NCI-H524 (cell line): ENCODE data around the gene MYO15B.

Experiments
- DNase-seq, 2 experiments: peaks; one replicate each; lab custom pipeline; 2025; lab: John Stamatoyannopoulos, UW

The MYO15B gene

GRCh38 chr17:75666959-75667790 lies 79.6 kb downstream of the MYO15B start, which contains the start of the genes RECQL5 and SAP30BP:
Gene RECQL5 (minus strand): TSS chr17:75667154. CDS start chr17:75666557, 597 bp downstream.
Gene SAP30BP (plus strand): TSS chr17:75667338. CDS start chr17:75667373, 35 bp downstream.
- DNase-seq = peak; percentile 100

- no peak for DNase-seq
These were observed 80.2 kb downstream of the MYO15B start for GRCh38 chr17:75667825-75668224.

GRCh38 chr17:75668489-75668888 lies 80.9 kb downstream of the MYO15B start:
- DNase-seq = no peak

GRCh38 chr17:75670868-75671267 lies 83.3 kb downstream of the MYO15B start:
- DNase-seq = no peak

DNA sequence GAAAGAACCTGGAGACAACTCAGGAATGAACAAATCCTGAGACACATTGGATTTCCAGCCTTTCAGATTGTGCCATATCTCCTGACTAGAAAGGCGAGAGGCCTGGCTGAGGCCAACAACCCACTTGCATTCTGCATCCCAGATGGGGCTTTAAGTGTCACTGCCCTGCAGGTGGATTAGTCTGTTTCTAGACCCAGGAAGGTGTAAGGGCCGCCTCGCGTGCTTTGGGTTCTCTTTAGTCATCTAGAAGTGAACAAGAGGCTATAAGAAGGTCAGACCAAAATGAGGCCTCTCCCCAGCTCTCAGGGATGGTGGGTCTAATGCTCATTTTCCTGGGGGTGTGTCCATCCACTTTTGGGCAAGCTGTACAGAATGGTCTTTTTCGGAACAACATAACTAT lies 84.4 kb downstream of the MYO15B start:
- no peak for DNase-seq

DNA sequence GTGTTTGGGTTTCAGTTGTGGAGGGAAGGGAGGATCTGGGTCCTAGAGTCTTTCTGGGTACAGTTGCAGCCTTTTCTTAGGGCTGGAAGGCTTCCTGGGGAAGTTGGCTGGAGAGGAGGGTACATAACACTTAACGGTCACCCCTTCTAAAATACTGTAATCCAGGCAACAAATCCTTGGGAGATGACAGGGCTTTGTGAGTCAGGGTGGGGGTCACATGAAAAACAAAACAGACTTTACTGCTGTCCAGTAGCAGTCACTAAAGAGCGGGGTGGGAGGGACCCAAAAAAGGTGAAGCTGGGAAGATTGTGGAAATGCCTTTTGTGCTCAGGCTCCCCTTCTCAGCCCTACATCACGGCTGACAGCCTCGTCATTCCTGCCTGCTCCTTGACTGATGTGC lies 85.9 kb downstream of the MYO15B start:
- DNase-seq = no peak
